A549 (cell line): ENCODE data around the gene SYDE1. TPM values are rescaled to one million over a fixed set of nuclear protein-coding genes. Genes with fewer than 3 reads are reported as not detected.

Experiments
- ATAC-seq, 2 experiments: fragments of 200-7000 bp in 1 of 2; fragments of >200 bp in 1 of 2; cut with Nextera tagmentation in 1 of 2; cut with Tn5 transposase in 1 of 2; 3 replicates each; pipeline versions ENCODE4 v1.8.0 to v1.9.1; 2018 to 2020; ENCODE audit warnings: mild to moderate bottlenecking in 1 of 2, moderate library complexity in 1 of 2
- CTCF ChIA-PET: fragments of 300-600 bp; sonication (Branson Sonifier 250); formaldehyde crosslinking; extraction: SDS; loops from one replicate; lab custom pipeline; 2021; ENCODE audit warnings: antibody characterized with exemption, inconsistent platforms; lab: Yijun Ruan, JAX
- POLR2A ChIA-PET: fragments of 350-600 bp; formaldehyde crosslinking; extraction: SDS; loops from one replicate; lab custom pipeline; 2021; ENCODE audit warnings: antibody characterized with exemption, inconsistent platforms; lab: Yijun Ruan, JAX
- DNase-seq, 2 experiments: peaks; one replicate each; pipeline versions ENCODE4 v3.0.0 to v3.0.0-alpha.2; 2011 to 2016; ENCODE audit warnings: low read depth in 1 of 2, low spot score in 1 of 2
- FAIRE-seq: peaks from 2 replicates; lab custom pipeline; 2011; peaks lifted over from hg19 to GRCh38; lab: Jason Lieb, UNC
- H3K27ac ChIP-seq, 2 experiments: fragments of >200 bp; sonication (Bioruptor Twin); formaldehyde crosslinking; 3 replicates each; pipeline ENCODE4 v1.5.1; 2016 to 2017
- H3K4me1 ChIP-seq: fragments of >200 bp; sonication (Bioruptor Twin); formaldehyde crosslinking; 3 replicates; pipeline ENCODE4 v1.6.1; 2016
- H3K4me2 ChIP-seq: fragments of >200 bp; sonication (Bioruptor Twin); formaldehyde crosslinking; 3 replicates; pipeline ENCODE4 v1.6.1; 2016
- H3K4me3 ChIP-seq: fragments of >200 bp; sonication (Bioruptor Twin); formaldehyde crosslinking; 3 replicates; pipeline ENCODE4 v1.5.1; 2016
- H3K9me3 ChIP-seq: fragments of >200 bp; sonication (Bioruptor Twin); formaldehyde crosslinking; 3 replicates; pipeline ENCODE4 v1.6.1; 2016
- CEBPB ChIP-seq, 2 experiments: fragments of >200 bp in 1 of 2; sonication (Bioruptor Twin) in 1 of 2; formaldehyde crosslinking in 1 of 2; IDR thresholded peaks; 2 replicates each; pipeline ENCODE4 v1.6.1; 2012 to 2016
- ESRRA ChIP-seq: fragments of 150-350 bp; IDR thresholded peaks from 2 replicates; pipeline ENCODE4 v1.6.1; 2014; ENCODE audit warnings: mild to moderate bottlenecking, low read length, borderline replicate concordance
- FOSL2 ChIP-seq, 2 experiments: fragments of 450-650 bp in 1 of 2; fragments of >200 bp in 1 of 2; sonication (Bioruptor Twin) in 1 of 2; formaldehyde crosslinking; IDR thresholded peaks; 2 replicates each; pipeline versions ENCODE4 v1.5.0 to v1.6.1; 2016 to 2020; ENCODE audit warnings: mild to moderate bottlenecking in 1 of 2, moderate library complexity in 1 of 2
- HEYL ChIP-seq: fragments of 250-450 bp; sonication (Bioruptor Pico); IDR thresholded peaks from 2 replicates; pipeline ENCODE4 v1.8.0; 2021; ENCODE audit warnings: mild to moderate bottlenecking, moderate library complexity
- HMGXB4 ChIP-seq: fragments of 250-450 bp; sonication (Bioruptor Pico); IDR thresholded peaks from 2 replicates; pipeline ENCODE4 v1.5.0; 2021; ENCODE audit warnings: mild to moderate bottlenecking, moderate library complexity, borderline replicate concordance
- JUN ChIP-seq, 2 experiments: fragments of >200 bp; sonication (Bioruptor Twin); formaldehyde crosslinking; IDR thresholded peaks; 2 replicates in 1 of 2; 3 replicates in 1 of 2; pipeline ENCODE4 v1.6.1; 2016 to 2017
- KDM1A ChIP-seq: fragments of 200-600 bp; sonication (generic); IDR thresholded peaks from 2 replicates; pipeline ENCODE4 v1.6.1; 2016; ENCODE audit warnings: low read depth, mild to moderate bottlenecking
- KDM5A ChIP-seq: fragments of 200-600 bp; sonication (generic); IDR thresholded peaks from 2 replicates; pipeline ENCODE4 v1.6.1; 2016; ENCODE audit warnings: antibody characterized with exemption, mild to moderate bottlenecking
- NR3C1 ChIP-seq: fragments of >200 bp; sonication (Bioruptor Twin); formaldehyde crosslinking; IDR thresholded peaks from 3 replicates; pipeline ENCODE4 v1.6.1; 2017
- PHF8 ChIP-seq: fragments of 200-600 bp; sonication (generic); IDR thresholded peaks from 2 replicates; pipeline ENCODE4 v1.6.1; 2016; ENCODE audit warnings: low read depth, mild to moderate bottlenecking, antibody characterized with exemption, moderate library complexity, borderline replicate concordance
- POLR2A ChIP-seq: IDR thresholded peaks from 2 replicates; pipeline ENCODE4 v1.6.1; 2012; ENCODE audit warnings: mild to moderate bottlenecking, low read length
- RARB ChIP-seq: fragments of 250-450 bp; sonication (Bioruptor Pico); IDR thresholded peaks from 2 replicates; pipeline ENCODE4 v1.8.0; 2021; ENCODE audit warnings: mild to moderate bottlenecking, moderate library complexity
- REST ChIP-seq: fragments of 200-600 bp; sonication (generic); IDR thresholded peaks from 2 replicates; pipeline ENCODE4 v1.6.1; 2016; ENCODE audit warnings: antibody characterized with exemption, mild to moderate bottlenecking, moderate library complexity
- RFX5 ChIP-seq: fragments of 450-650 bp; IDR thresholded peaks from 2 replicates; pipeline ENCODE4 v1.7.1; 2014; ENCODE audit warnings: antibody characterized with exemption, mild to moderate bottlenecking, moderate library complexity
- SREBF2 ChIP-seq: fragments of 450-650 bp; IDR thresholded peaks from 2 replicates; pipeline ENCODE4 v1.6.1; 2014; ENCODE audit warnings: mild to moderate bottlenecking, moderate library complexity
- TP53 ChIP-seq: fragments of 250-450 bp; sonication (Bioruptor Pico); IDR thresholded peaks from 2 replicates; pipeline ENCODE4 v1.5.0; 2021; ENCODE audit warnings: mild to moderate bottlenecking, moderate library complexity
- WGBS: methylation state at CpG from one replicate; pipeline ENCODE4 v1.1.6; 2017; ENCODE audit errors: missing lambda C conversion rate; 5-methylcytosine and 5-hydroxymethylcytosine counted together
- polyA plus RNA-seq, 4 experiments: library from polyadenylated mRNA; depleted of rRNA in 3 of 4; stranded (reverse); fragments of >200 nt; fragmentation: RNase III in 1 of 4; extraction: RNeasy Plus Mini Kit Qiagen cat#74134 plus additional on column Dnase treatment in 1 of 4; gene quantifications; 2 replicates in 3 of 4; 3 replicates in 1 of 4; pipeline ENCODE4 v1.2.3, GENCODE V29; 2011 to 2017
- TF ChIP-seq, protein P1 (sequence below): IDR thresholded peaks from 2 replicates; pipeline ENCODE4 v1.6.1; 2012
- TF ChIP-seq, protein P2 (sequence below): IDR thresholded peaks from 2 replicates; pipeline ENCODE4 v1.6.1; 2012

Gene SYDE1
- polyA plus RNA-seq, 2 of the 4 experiments (the other 2 are of a cell fraction), result 5.5 to 8.8 TPM

GRCh38 chr19:15128162-15128770 is 21.1 kb downstream of the SYDE1 start (continued):
- TF ChIP-seq JUN (IDR thresholded peaks at IDR 0.05), result no peak
- no peak for TF ChIP-seq PHF8
- no peak for TF ChIP-seq RARB
- TF ChIP-seq HMGXB4, result no peak
- no peak for TF ChIP-seq KDM5A
- TF ChIP-seq SREBF2, result no peak
- TF ChIP-seq, protein P1, sequence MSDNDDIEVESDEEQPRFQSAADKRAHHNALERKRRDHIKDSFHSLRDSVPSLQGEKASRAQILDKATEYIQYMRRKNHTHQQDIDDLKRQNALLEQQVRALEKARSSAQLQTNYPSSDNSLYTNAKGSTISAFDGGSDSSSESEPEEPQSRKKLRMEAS, result no peak
- TF ChIP-seq POLR2A, result no peak

- Histone ChIP-seq H3K4me3 (no peak overlapping the region), H3K27ac (no peak overlapping the region), H3K4me2 (no peak overlapping the region), H3K4me1 (0 out of 3 replicates have a peak, but pooled peaks cover 4% of the 10 kb centered on the region), H3K9me3 (no peaks in the 10 kb centered on the region)
- WGBS, result 59% methylated on average over 16 of the region's 16 CpGs
- FAIRE-seq, result no peak
- ChIA-PET POLR2A (no interaction called here), CTCF (interaction anchor here (0.7 kb wide), 1 partner anchor 20 kb away, joined by 3 read pairs; no protein-coding TSS in a partner anchor)
- TF ChIP-seq FOSL2 (IDR thresholded peaks at IDR 0.05) (no peak), FOSL2 (CRISPR knock-in tag; IDR thresholded peaks at IDR 0.05) (no peak), NR3C1 (no peak), TP53 (CRISPR knock-in tag) (no peak), ESRRA (no peak), KDM1A (no peak), RFX5 (no peak), CEBPB (IDR thresholded peaks at IDR 0.05) (no peak), HEYL (CRISPR knock-in tag) (no peak), REST (no peak)
- TF ChIP-seq, protein P2, sequence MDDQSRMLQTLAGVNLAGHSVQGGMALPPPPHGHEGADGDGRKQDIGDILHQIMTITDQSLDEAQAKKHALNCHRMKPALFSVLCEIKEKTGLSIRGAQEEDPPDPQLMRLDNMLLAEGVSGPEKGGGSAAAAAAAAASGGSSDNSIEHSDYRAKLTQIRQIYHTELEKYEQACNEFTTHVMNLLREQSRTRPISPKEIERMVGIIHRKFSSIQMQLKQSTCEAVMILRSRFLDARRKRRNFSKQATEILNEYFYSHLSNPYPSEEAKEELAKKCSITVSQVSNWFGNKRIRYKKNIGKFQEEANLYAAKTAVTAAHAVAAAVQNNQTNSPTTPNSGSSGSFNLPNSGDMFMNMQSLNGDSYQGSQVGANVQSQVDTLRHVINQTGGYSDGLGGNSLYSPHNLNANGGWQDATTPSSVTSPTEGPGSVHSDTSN, result no peak
- no peak for ATAC-seq
- DNase-seq, result no peak
Observed at GRCh38 chr19:15129856-15130585, 22.8 kb downstream of the SYDE1 start.
